A673 (cell line): ENCODE results near the gene SARDH.

Source experiments
- EZH2 ChIP-seq: fragments of 200-600 bp; sonication (generic); IDR thresholded peaks from 2 replicates; pipeline ENCODE4 v1.6.1; 2017; ENCODE audit warnings: borderline replicate concordance, low read depth, mild to moderate bottlenecking, mixed read lengths, antibody characterized with exemption, low read length; ENCODE audit not compliant: poor library complexity, severe bottlenecking
- TF ChIP-seq, protein P1 (sequence below): fragments of 300-800, 200-600 bp; sonication (generic); conservative IDR thresholded peaks from 2 replicates; pipeline ENCODE4 v1.5.1; 2017; ENCODE audit warnings: low read depth, mild to moderate bottlenecking, antibody characterized with exemption, low read length, moderate library complexity, mixed read lengths

DNA sequence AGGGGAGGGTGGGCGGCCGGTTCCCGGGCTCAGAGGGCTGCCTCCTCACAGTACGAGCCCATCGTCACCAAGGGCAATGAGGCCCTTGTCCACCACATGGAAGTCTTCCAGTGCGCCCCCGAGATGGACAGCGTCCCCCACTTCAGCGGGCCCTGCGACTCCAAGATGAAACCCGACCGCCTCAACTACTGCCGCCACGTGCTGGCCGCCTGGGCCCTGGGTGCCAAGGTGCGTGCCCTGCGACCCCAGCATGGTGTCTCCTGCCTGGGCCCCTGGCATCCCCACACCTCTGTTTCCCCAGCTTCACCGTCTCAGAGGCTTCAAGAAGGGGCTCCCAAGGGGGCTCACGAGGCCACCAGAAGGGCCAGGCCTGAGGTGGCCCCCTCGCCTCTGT lies 94.8 kb downstream of the SARDH start:
- TF ChIP-seq, protein P1, sequence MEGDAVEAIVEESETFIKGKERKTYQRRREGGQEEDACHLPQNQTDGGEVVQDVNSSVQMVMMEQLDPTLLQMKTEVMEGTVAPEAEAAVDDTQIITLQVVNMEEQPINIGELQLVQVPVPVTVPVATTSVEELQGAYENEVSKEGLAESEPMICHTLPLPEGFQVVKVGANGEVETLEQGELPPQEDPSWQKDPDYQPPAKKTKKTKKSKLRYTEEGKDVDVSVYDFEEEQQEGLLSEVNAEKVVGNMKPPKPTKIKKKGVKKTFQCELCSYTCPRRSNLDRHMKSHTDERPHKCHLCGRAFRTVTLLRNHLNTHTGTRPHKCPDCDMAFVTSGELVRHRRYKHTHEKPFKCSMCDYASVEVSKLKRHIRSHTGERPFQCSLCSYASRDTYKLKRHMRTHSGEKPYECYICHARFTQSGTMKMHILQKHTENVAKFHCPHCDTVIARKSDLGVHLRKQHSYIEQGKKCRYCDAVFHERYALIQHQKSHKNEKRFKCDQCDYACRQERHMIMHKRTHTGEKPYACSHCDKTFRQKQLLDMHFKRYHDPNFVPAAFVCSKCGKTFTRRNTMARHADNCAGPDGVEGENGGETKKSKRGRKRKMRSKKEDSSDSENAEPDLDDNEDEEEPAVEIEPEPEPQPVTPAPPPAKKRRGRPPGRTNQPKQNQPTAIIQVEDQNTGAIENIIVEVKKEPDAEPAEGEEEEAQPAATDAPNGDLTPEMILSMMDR: no peak
- TF ChIP-seq EZH2: no peak
